Sigmoid colon (tissue), 4 donors: ENCODE data around the gene QKI.

Source experiments
- CTCF ChIP-seq, 4 experiments: fragments of 450-650 bp in 3 of 4; fragments of 200-600 bp in 1 of 4; IDR thresholded peaks; one replicate each; pipeline ENCODE4 v1.5.1; 2016 to 2019; ENCODE audit warnings: antibody characterized with exemption in 4 of 4, mild to moderate bottlenecking in 3 of 4, moderate library complexity in 2 of 4
- POLR2A ChIP-seq, 2 donors: fragments of 450-650 bp; IDR thresholded peaks; one replicate each; pipeline ENCODE4 v1.6.1; 2016; ENCODE audit warnings: antibody characterized with exemption in 2 of 2, mild to moderate bottlenecking in 2 of 2, moderate library complexity in 2 of 2
- POLR2AphosphoS5 ChIP-seq, 4 donors: sonication (generic); formaldehyde crosslinking; IDR thresholded peaks; one replicate each; pipeline ENCODE4 v1.6.1; 2017; ENCODE audit warnings: antibody characterized with exemption in 4 of 4

GRCh38 chr6:163420289-163420614, 5.7 kb downstream of the QKI start:
- TF ChIP-seq POLR2AphosphoS5 (IDR thresholded peaks at IDR 0.05), result no peak
- no peak for TF ChIP-seq CTCF (IDR thresholded peaks at IDR 0.05)
- TF ChIP-seq POLR2A (IDR thresholded peaks at IDR 0.05), result no peak
